Parathyroid adenoma (tissue), 2 donors: ENCODE measurements around the gene MCTS1.
A peak's percentile ranks its signal among the peaks of the same experiment; 100 is the strongest.

Experiments
- H2AFZ ChIP-seq: fragments of 300-600 bp; sonication (generic); one replicate; pipeline ENCODE4 v1.7.0; 2017; ENCODE audit warnings: antibody characterized with exemption, mild to moderate bottlenecking
- H3K27ac ChIP-seq: fragments of 300-600 bp; sonication (generic); one replicate; pipeline ENCODE4 v1.7.0; 2017
- H3K27me3 ChIP-seq: fragments of 300-600 bp; sonication (generic); one replicate; pipeline ENCODE4 v1.7.0; 2017; ENCODE audit warnings: low read length; ENCODE audit not compliant: control insufficient read depth, insufficient read depth
- H3K36me3 ChIP-seq: fragments of 300-600 bp; sonication (generic); one replicate; pipeline ENCODE4 v1.7.0; 2017; ENCODE audit warnings: low read length; ENCODE audit not compliant: control insufficient read depth, insufficient read depth
- H3K4me1 ChIP-seq: fragments of 300-600 bp; sonication (generic); one replicate; pipeline ENCODE4 v1.7.0; 2017; ENCODE audit warnings: control low read depth
- H3K4me2 ChIP-seq: fragments of 300-600 bp; sonication (generic); one replicate; pipeline ENCODE4 v1.7.0; 2017; ENCODE audit warnings: low read length
- H3K4me3 ChIP-seq: fragments of 300-600 bp; sonication (generic); one replicate; pipeline ENCODE4 v1.7.0; 2017; ENCODE audit warnings: low read depth, low read length
- H3K79me2 ChIP-seq: fragments of 300-600 bp; sonication (generic); one replicate; pipeline ENCODE4 v1.7.0; 2017; ENCODE audit warnings: control low read depth
- H3K9ac ChIP-seq: fragments of 300-600 bp; sonication (generic); one replicate; pipeline ENCODE4 v1.7.0; 2017; ENCODE audit warnings: mild to moderate bottlenecking
- H3K9me3 ChIP-seq: fragments of 300-600 bp; sonication (generic); one replicate; pipeline ENCODE4 v1.7.0; 2017; ENCODE audit warnings: low read length; ENCODE audit not compliant: control insufficient read depth
- CTCF ChIP-seq: fragments of 300-600 bp; sonication (generic); IDR thresholded peaks from one replicate; pipeline ENCODE4 v1.7.0; 2017; ENCODE audit warnings: antibody characterized with exemption, mild to moderate bottlenecking
- donor health status: primary hyperparathyroidism.

The MCTS1 gene

DNA sequence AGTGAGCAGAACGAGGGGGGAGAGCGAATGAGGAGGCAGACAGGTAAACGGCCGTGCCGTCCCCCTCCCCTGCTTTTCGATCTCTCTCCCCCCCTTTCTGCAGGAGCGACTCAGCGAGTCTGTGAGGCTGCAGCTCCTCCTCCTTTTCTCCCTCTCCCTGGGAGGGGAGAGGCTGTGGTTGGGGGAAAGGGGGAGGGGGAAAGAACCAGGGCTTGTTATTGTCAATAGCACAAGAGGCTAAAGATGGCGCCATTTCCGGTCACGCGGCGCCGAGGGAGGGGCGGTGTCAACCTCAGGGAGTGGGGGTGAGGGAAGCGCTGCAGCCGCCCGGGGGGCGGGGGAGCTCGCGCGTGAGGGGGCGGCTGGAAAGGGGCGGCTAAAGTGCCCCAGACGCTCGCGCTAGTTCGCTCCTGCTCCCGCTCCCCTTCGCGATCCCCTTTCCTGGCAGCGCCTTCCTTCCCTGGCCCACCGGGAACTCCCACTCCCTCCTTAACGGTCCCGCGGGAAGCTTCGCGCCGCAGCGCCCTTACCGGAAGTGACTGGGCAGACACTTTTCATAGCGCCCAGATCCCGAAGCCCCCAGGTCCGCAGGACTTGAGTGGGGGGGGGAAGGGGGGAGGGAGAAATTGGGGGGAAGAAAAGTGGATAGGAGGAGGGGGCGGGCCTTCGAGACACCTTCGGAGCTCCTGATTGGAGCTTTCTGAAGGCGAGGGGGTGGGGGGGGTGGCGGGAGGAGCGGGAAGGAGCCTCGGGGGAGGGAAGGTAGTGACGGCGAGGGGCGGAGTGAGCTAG, 42.9 kb upstream of the MCTS1 start, which contains the start of gene CUL4B:
Gene CUL4B, minus strand, starts transcription at position 121 of the 792 bp plus-strand sequence. CDS start 324 bp downstream, outside the sequence.
- H3K79me2 ChIP-seq: peaks cover 3% of the 10 kb centered on the region
- peak within 1 kb of the TSS; percentile 75 for H3K4me3 ChIP-seq
- no peaks in the 10 kb centered on the region for H3K9me3 ChIP-seq
- no peaks in the 10 kb centered on the region for H3K27me3 ChIP-seq
- H3K9ac ChIP-seq: no peak within 1 kb of the TSS
- H3K4me2 ChIP-seq: peak within 1 kb of the TSS; percentile 81
- H2AFZ ChIP-seq: peak within 1 kb of the TSS; percentile 96
- TF ChIP-seq CTCF: no peak
- H3K4me1 ChIP-seq: peaks cover 5% of the 10 kb centered on the region
- no peaks in the 10 kb centered on the region for H3K36me3 ChIP-seq
- H3K27ac ChIP-seq: peak within 1 kb of the TSS; percentile 99

GRCh38 chrX:120561634-120562568, 42.0 kb upstream of the MCTS1 start:
- H3K27ac ChIP-seq: peak overlapping the region; percentile 99
- peaks cover 5% of the 10 kb centered on the region for H3K4me1 ChIP-seq
- TF ChIP-seq CTCF: no peak
- H3K9me3 ChIP-seq: no peaks in the 10 kb centered on the region
- H3K9ac ChIP-seq: no peak overlapping the region
- peaks cover 3% of the 10 kb centered on the region for H3K79me2 ChIP-seq
- no peaks in the 10 kb centered on the region for H3K36me3 ChIP-seq
- peak overlapping the region; percentile 66 for H2AFZ ChIP-seq
- peak overlapping the region; percentile 62 for H3K4me2 ChIP-seq
- H3K27me3 ChIP-seq: no peaks in the 10 kb centered on the region
- H3K4me3 ChIP-seq: peak overlapping the region; percentile 67

GRCh38 chrX:120562569-120562926, 41.4 kb upstream of the MCTS1 start:
- Histone ChIP-seq H3K4me1 (peaks cover 3% of the 10 kb centered on the region), H3K36me3 (no peaks in the 10 kb centered on the region), H2AFZ (peak overlapping the region; percentile 38), H3K27me3 (no peaks in the 10 kb centered on the region), H3K9ac (no peak overlapping the region), H3K9me3 (no peaks in the 10 kb centered on the region), H3K4me2 (no peak overlapping the region), H3K4me3 (no peak overlapping the region), H3K27ac (peak overlapping the region; percentile 99), H3K79me2 (no peaks in the 10 kb centered on the region)
- no peak for TF ChIP-seq CTCF

- no peak overlapping the region for H3K27ac ChIP-seq
- H3K9ac ChIP-seq: no peak overlapping the region
- no peaks in the 10 kb centered on the region for H3K9me3 ChIP-seq
- H3K79me2 ChIP-seq: no peaks in the 10 kb centered on the region
- H3K36me3 ChIP-seq: no peaks in the 10 kb centered on the region
- no peaks in the 10 kb centered on the region for H3K27me3 ChIP-seq
- H3K4me3 ChIP-seq: no peak overlapping the region
- no peak for TF ChIP-seq CTCF
- H3K4me1 ChIP-seq: no peaks in the 10 kb centered on the region
- no peak overlapping the region for H2AFZ ChIP-seq
- H3K4me2 ChIP-seq: no peak overlapping the region
Measured at GRCh38 chrX:120564925-120565324, 39.0 kb upstream of the MCTS1 start.
